Ecto neural progenitor cell (in vitro differentiated cells): Measurements from ENCODE around the gene DNAJC17.

Experiments used
- DNase-seq: peaks from one replicate; pipeline ENCODE4 v3.0.0-alpha.2; 2018; ENCODE audit warnings: low spot score

DNAJC17 gene

GRCh38 chr15:40766906-40767837 is 40.1 kb downstream of the DNAJC17 start:
- no peak for DNase-seq

- no peak for DNase-seq
These were observed 41.0 kb downstream of the DNAJC17 start for GRCh38 chr15:40766194-40766815.

- no peak for DNase-seq
These were observed 42.6 kb downstream of the DNAJC17 start for GRCh38 chr15:40764629-40765103.

GRCh38 chr15:40763801-40764628 is 43.3 kb downstream of the DNAJC17 start, which contains the start of gene GCHFR:
Gene GCHFR (plus strand): TSS chr15:40764068. CDS start chr15:40764181, 113 bp downstream.
- peak; percentile 75 for DNase-seq

- peak; percentile 64 for DNase-seq
These were observed 44.1 kb downstream of the DNAJC17 start for GRCh38 chr15:40762919-40763800.

GRCh38 chr15:40759961-40760360 is 47.3 kb downstream of the DNAJC17 start:
- no peak for DNase-seq

- no peak for DNase-seq
These were observed 50.3 kb downstream of the DNAJC17 start for GRCh38 chr15:40756938-40757337.

- no peak for DNase-seq
These were observed 51.5 kb downstream of the DNAJC17 start for GRCh38 chr15:40755812-40756208.

GRCh38 chr15:40754883-40755811 is 52.1 kb downstream of the DNAJC17 start, which contains the start of gene RMDN3:
Gene RMDN3 (minus strand): TSS chr15:40755254. CDS start chr15:40754783, 471 bp downstream.
- peak; percentile 96 for DNase-seq

- DNase-seq, result peak; percentile 60
These were observed 52.7 kb downstream of the DNAJC17 start for GRCh38 chr15:40754574-40754882.

- DNase-seq, result no peak
These were observed 55.5 kb downstream of the DNAJC17 start for GRCh38 chr15:40751745-40752144.

- no peak for DNase-seq
These were observed 56.4 kb downstream of the DNAJC17 start for GRCh38 chr15:40750885-40751284.

- DNase-seq, result no peak
These were observed 58.1 kb downstream of the DNAJC17 start for GRCh38 chr15:40749151-40749630.

GRCh38 chr15:40747685-40748631 is 59.3 kb downstream of the DNAJC17 start:
- no peak for DNase-seq

GRCh38 chr15:40746916-40747418 is 60.3 kb downstream of the DNAJC17 start:
- no peak for DNase-seq

- no peak for DNase-seq
These were observed 62.5 kb downstream of the DNAJC17 start for GRCh38 chr15:40744815-40745152.

GRCh38 chr15:40743921-40744814 is 63.1 kb downstream of the DNAJC17 start:
- DNase-seq, result no peak

GRCh38 chr15:40743485-40743901 is 63.8 kb downstream of the DNAJC17 start:
- DNase-seq, result no peak
